HG02885 (cell line): ENCODE data around the gene SMC6.
A peak's percentile ranks its signal among the peaks of the same experiment; 100 is the strongest.

Experiments
- ATAC-seq: cut with Tn5 transposase; IDR thresholded peaks from one replicate; pipeline ENCODE4 v1.9.1; 2021; ENCODE audit warnings: mild to moderate bottlenecking; ENCODE audit not compliant: unreplicated experiment, poor library complexity

SMC6 gene

GRCh38 chr2:17753803-17754663 lies at the start of gene SMC6, which contains the start of gene GEN1:
Gene SMC6, minus strand, starts transcription at chr2:17753810. Its CDS starts 7,864 bp downstream, at chr2:17745946.
Gene GEN1, plus strand, starts transcription at chr2:17754138. Its CDS starts 5,806 bp downstream, at chr2:17759944.
- peak; percentile 70 for ATAC-seq

- no peak for ATAC-seq
Observed at GRCh38 chr2:17800693-17801458, 47.3 kb upstream of the SMC6 start.

GRCh38 chr2:17800219-17800618 lies 46.6 kb upstream of the SMC6 start:
- no peak for ATAC-seq

- no peak for ATAC-seq
Observed at GRCh38 chr2:17799301-17800120, 45.9 kb upstream of the SMC6 start.

GRCh38 chr2:17798338-17798737 lies 44.7 kb upstream of the SMC6 start:
- ATAC-seq = no peak

- no peak for ATAC-seq
Observed at GRCh38 chr2:17795309-17795708, 41.7 kb upstream of the SMC6 start.

GRCh38 chr2:17793803-17794354 lies 40.3 kb upstream of the SMC6 start:
- ATAC-seq = no peak

- ATAC-seq = no peak
Observed at GRCh38 chr2:17793296-17793695, 39.7 kb upstream of the SMC6 start.

- ATAC-seq = peak; percentile 39
Observed at GRCh38 chr2:17792515-17792914, 38.9 kb upstream of the SMC6 start.

- ATAC-seq = no peak
Observed at GRCh38 chr2:17791817-17792130, 38.2 kb upstream of the SMC6 start.

GRCh38 chr2:17791121-17791816 lies 37.7 kb upstream of the SMC6 start:
- ATAC-seq = no peak

GRCh38 chr2:17790536-17790935 lies 36.9 kb upstream of the SMC6 start:
- no peak for ATAC-seq

- ATAC-seq = no peak
Observed at GRCh38 chr2:17788773-17789172, 35.2 kb upstream of the SMC6 start.

- ATAC-seq = no peak
Observed at GRCh38 chr2:17786727-17787126, 33.1 kb upstream of the SMC6 start.

- no peak for ATAC-seq
Observed at GRCh38 chr2:17781482-17781881, 27.9 kb upstream of the SMC6 start.

GRCh38 chr2:17780546-17780945 lies 26.9 kb upstream of the SMC6 start:
- ATAC-seq = no peak

GRCh38 chr2:17772532-17772931 lies 18.9 kb upstream of the SMC6 start:
- ATAC-seq = no peak

GRCh38 chr2:17771956-17772355 lies 18.3 kb upstream of the SMC6 start:
- ATAC-seq = no peak

- ATAC-seq = no peak
Observed at GRCh38 chr2:17768894-17769293, 15.3 kb upstream of the SMC6 start.

GRCh38 chr2:17765398-17765797 lies 11.8 kb upstream of the SMC6 start:
- ATAC-seq = no peak
